Measurements from ENCODE around the gene SMAD3. TPM values are rescaled to one million over a fixed set of nuclear protein-coding genes. Genes with fewer than 3 reads are reported as not detected.

SMAD3 gene
- total RNA-seq, 4 donors from 2014 or later = 25.3 to 54.2 (median 40.0) TPM

- TF ChIP-seq CTCF (IDR thresholded peaks at IDR 0.05; ENCODE audit: low read depth) = no peak
Observed at GRCh38 chr15:67030036-67030762, 35.2 kb upstream of the SMAD3 start.

GRCh38 chr15:67031331-67031730, 34.1 kb upstream of the SMAD3 start:
- no peak for TF ChIP-seq CTCF (IDR thresholded peaks at IDR 0.05; ENCODE audit: low read depth)

GRCh38 chr15:67032608-67033007, 32.8 kb upstream of the SMAD3 start:
- no peak for TF ChIP-seq CTCF (IDR thresholded peaks at IDR 0.05; ENCODE audit: low read depth)

- no peak for TF ChIP-seq CTCF (IDR thresholded peaks at IDR 0.05; ENCODE audit: low read depth)
Observed at GRCh38 chr15:67033012-67033411, 32.4 kb upstream of the SMAD3 start.

- TF ChIP-seq CTCF (IDR thresholded peaks at IDR 0.05; ENCODE audit: low read depth) = no peak
Observed at GRCh38 chr15:67033571-67034044, 31.8 kb upstream of the SMAD3 start.

GRCh38 chr15:67035886-67036285, 29.5 kb upstream of the SMAD3 start:
- TF ChIP-seq CTCF (IDR thresholded peaks at IDR 0.05; ENCODE audit: low read depth) = no peak

GRCh38 chr15:67036775-67037555, 28.4 kb upstream of the SMAD3 start:
- no peak for TF ChIP-seq CTCF (IDR thresholded peaks at IDR 0.05; ENCODE audit: low read depth)

Data from subcutaneous adipose tissue (tissue), 4 donors.